Upper lobe of left lung (tissue), 6 donors: ENCODE measurements around the gene SEZ6L2. TPM values are rescaled to one million over a fixed set of nuclear protein-coding genes. Genes with fewer than 3 reads are reported as not detected.

Experiments used
- ATAC-seq, 2 donors: fragments of 200-7000 bp; cut with Tn5 transposase; one replicate each; pipeline ENCODE4 v1.9.1; 2022; ENCODE audit warnings: mild to moderate bottlenecking in 2 of 2, moderate library complexity in 2 of 2; ENCODE audit not compliant: low FRiP score in 2 of 2
- DNase-seq, 2 donors: peaks; one replicate each; pipeline ENCODE4 v3.0.0-alpha.2; 2019 to 2020
- H3K27ac ChIP-seq, 4 donors: fragments of 200-600 bp; sonication (generic); one replicate each; pipeline ENCODE4 v1.5.1; 2016 to 2019
- H3K27me3 ChIP-seq, 4 donors: fragments of 200-600 bp; sonication (generic); one replicate each; pipeline ENCODE4 v1.5.1; 2017 to 2019
- H3K36me3 ChIP-seq, 4 donors: fragments of 200-600 bp; sonication (generic); one replicate each; pipeline ENCODE4 v1.5.1; 2016 to 2019
- H3K4me1 ChIP-seq, 4 donors: fragments of 200-600 bp; sonication (generic); one replicate each; pipeline ENCODE4 v1.5.1; 2018 to 2019
- H3K4me3 ChIP-seq, 4 donors: fragments of 200-600 bp; sonication (generic); one replicate each; pipeline ENCODE4 v1.5.1; 2017 to 2019; ENCODE audit warnings: mild to moderate bottlenecking in 2 of 4, moderate library complexity in 1 of 4
- H3K9me3 ChIP-seq, 4 donors: fragments of 200-600 bp; sonication (generic); one replicate each; pipeline ENCODE4 v1.5.1; 2018 to 2019
- CTCF ChIP-seq, 6 experiments: fragments of 450-650 bp in 4 of 6; fragments of 200-600 bp in 2 of 6; sonication (generic) in 2 of 6; IDR thresholded peaks; one replicate each; pipeline ENCODE4 v1.5.1; 2016 to 2019; ENCODE audit warnings: antibody characterized with exemption in 6 of 6
- EP300 ChIP-seq, 4 donors: sonication (generic); formaldehyde crosslinking; IDR thresholded peaks; one replicate each; pipeline ENCODE4 v1.5.1; 2017; ENCODE audit warnings: antibody characterized with exemption in 4 of 4, control low read depth in 2 of 4
- POLR2A ChIP-seq, 4 donors: fragments of 450-650 bp; IDR thresholded peaks; one replicate each; pipeline ENCODE4 v1.5.1; 2016 to 2017; ENCODE audit warnings: antibody characterized with exemption in 4 of 4, mild to moderate bottlenecking in 2 of 4
- POLR2AphosphoS5 ChIP-seq, 2 donors: sonication (generic); formaldehyde crosslinking; IDR thresholded peaks; one replicate each; pipeline ENCODE4 v1.5.1; 2017; ENCODE audit warnings: antibody characterized with exemption in 2 of 2
- WGBS, 2 donors: methylation state at CpG; one replicate each; pipeline ENCODE4 v1.1.5; 2017 to 2018; 5-methylcytosine and 5-hydroxymethylcytosine counted together
- total RNA-seq, 6 donors: library from RNA; depleted of rRNA in 4 of 6; stranded (reverse); fragments of >200 nt in 4 of 6; gene quantifications; one replicate each; pipeline versions ENCODE4 v1.1.0 to v1.2.1, GENCODE V29; 2016 to 2021
- donor health status: DM: no; HTN: no; CAD: no; lungs with moderate emphysema.
- donor health status: DM: no; HTN: yes; CAD: no; lungs with severe emphysema.

Gene SEZ6L2
- total RNA-seq, 6 donors from 2014 or later = 4.2 to 13.5 (median 8.2) TPM

- no peak overlapping the region for H3K4me3 ChIP-seq
- peaks cover 0 to 9% (median 2%) of the 10 kb centered on the region in 4 donors for H3K4me1 ChIP-seq
- no peak for TF ChIP-seq POLR2A (IDR thresholded peaks at IDR 0.05)
- no peak for TF ChIP-seq POLR2AphosphoS5 (IDR thresholded peaks at IDR 0.05)
- H3K27ac ChIP-seq = no peak overlapping the region
- H3K36me3 ChIP-seq = peaks cover 49 to 99% (median 92%) of the 10 kb centered on the region in 4 donors
- no peaks in the 10 kb centered on the region for H3K27me3 ChIP-seq
- no peaks in the 10 kb centered on the region for H3K9me3 ChIP-seq
- DNase-seq (no peak), ATAC-seq (no peak)
- 92 to 97% methylated on average over 5 to 9 of the region's 10 CpGs for WGBS, 2 donors
Observed at GRCh38 chr16:29840240-29840639, 59.1 kb downstream of the SEZ6L2 start.

GRCh38 chr16:29839822-29840221, 59.5 kb downstream of the SEZ6L2 start:
- 81 to 98% methylated on average over 4 to 6 of the region's 6 CpGs for WGBS, 2 donors
- TF ChIP-seq CTCF (IDR thresholded peaks at IDR 0.05) = no peak
- no peak for TF ChIP-seq POLR2A (IDR thresholded peaks at IDR 0.05)
- TF ChIP-seq EP300 (IDR thresholded peaks at IDR 0.05) = no peak
- no peak for TF ChIP-seq POLR2AphosphoS5 (IDR thresholded peaks at IDR 0.05)
- H3K27me3 ChIP-seq = no peaks in the 10 kb centered on the region
- H3K4me1 ChIP-seq = peaks cover 0 to 7% (median 0%) of the 10 kb centered on the region in 4 donors
- H3K4me3 ChIP-seq = no peak overlapping the region
- DNase-seq = no peak
- H3K36me3 ChIP-seq = peaks cover 47 to 99% (median 92%) of the 10 kb centered on the region in 4 donors
- no peaks in the 10 kb centered on the region for H3K9me3 ChIP-seq
- ATAC-seq = no peak
- H3K27ac ChIP-seq = no peak overlapping the region

- no peaks in the 10 kb centered on the region for H3K9me3 ChIP-seq
- H3K36me3 ChIP-seq = peaks cover 53 to 100% (median 93%) of the 10 kb centered on the region in 4 donors
- H3K4me1 ChIP-seq = no peaks in the 10 kb centered on the region
- 92% methylated on average over 5 of the region's 5 CpGs for WGBS, 2 donors
- DNase-seq (no peak), ATAC-seq (no peak)
- H3K4me3 ChIP-seq = no peak overlapping the region
- H3K27me3 ChIP-seq = no peaks in the 10 kb centered on the region
- H3K27ac ChIP-seq = no peak overlapping the region
- no peak for TF ChIP-seq POLR2A (IDR thresholded peaks at IDR 0.05)
- TF ChIP-seq EP300 (IDR thresholded peaks at IDR 0.05) = no peak
- no peak for TF ChIP-seq POLR2AphosphoS5 (IDR thresholded peaks at IDR 0.05)
- no peak for TF ChIP-seq CTCF (IDR thresholded peaks at IDR 0.05)
Observed at GRCh38 chr16:29837841-29838240, 61.5 kb downstream of the SEZ6L2 start.

- Histone ChIP-seq H3K4me3 (no peak overlapping the region), H3K4me1 (no peaks in the 10 kb centered on the region), H3K27me3 (no peaks in the 10 kb centered on the region), H3K36me3 (peaks cover 48 to 100% (median 92%) of the 10 kb centered on the region in 4 donors), H3K9me3 (no peaks in the 10 kb centered on the region), H3K27ac (no peak overlapping the region)
- TF ChIP-seq POLR2A (IDR thresholded peaks at IDR 0.05) = no peak
- TF ChIP-seq POLR2AphosphoS5 (IDR thresholded peaks at IDR 0.05) = no peak
- TF ChIP-seq CTCF (IDR thresholded peaks at IDR 0.05) = no peak
- TF ChIP-seq EP300 (IDR thresholded peaks at IDR 0.05) = no peak
- ATAC-seq (peak in 1 of 2 donors; percentile 38), DNase-seq (no peak)
- 87 to 90% methylated on average over 14 to 15 of the region's 15 CpGs for WGBS, 2 donors
Observed at GRCh38 chr16:29836623-29837022, 62.7 kb downstream of the SEZ6L2 start.

- no peak for ATAC-seq
- TF ChIP-seq POLR2A (IDR thresholded peaks at IDR 0.05) = no peak
- TF ChIP-seq CTCF (IDR thresholded peaks at IDR 0.05) = no peak
- no peak for TF ChIP-seq EP300 (IDR thresholded peaks at IDR 0.05)
- TF ChIP-seq POLR2AphosphoS5 (IDR thresholded peaks at IDR 0.05) = no peak
- H3K9me3 ChIP-seq = no peaks in the 10 kb centered on the region
- no peaks in the 10 kb centered on the region for H3K4me1 ChIP-seq
- no peak overlapping the region for H3K4me3 ChIP-seq
- peaks cover 41 to 100% (median 92%) of the 10 kb centered on the region in 4 donors for H3K36me3 ChIP-seq
- H3K27me3 ChIP-seq = no peaks in the 10 kb centered on the region
- no peak overlapping the region for H3K27ac ChIP-seq
- 91 to 98% methylated on average over 7 of the region's 7 CpGs for WGBS, 2 donors
- no peak for DNase-seq
Observed at GRCh38 chr16:29835926-29836325, 63.4 kb downstream of the SEZ6L2 start.
